SK-N-SH treated with all-trans-retinoic acid at 6 μM for 48 hours (cell line): ENCODE results near the gene SGTA.

Source experiments
- BACH2 ChIP-seq: fragments of 250-450 bp; sonication (Bioruptor Pico); IDR thresholded peaks from 2 replicates; pipeline ENCODE4 v1.9.0; 2021; ENCODE audit warnings: mild to moderate bottlenecking, borderline replicate concordance
- CREB5 ChIP-seq: fragments of 250-450 bp; sonication (Bioruptor Pico); IDR thresholded peaks from 2 replicates; pipeline ENCODE4 v1.5.1; 2020; ENCODE audit warnings: low read depth, mild to moderate bottlenecking, moderate library complexity
- CSDC2 ChIP-seq: fragments of 250-450 bp; sonication (Bioruptor Pico); IDR thresholded peaks from 2 replicates; pipeline ENCODE4 v1.5.0; 2020; ENCODE audit warnings: mild to moderate bottlenecking, moderate library complexity
- ISL1 ChIP-seq: fragments of 250-450 bp; sonication (Bioruptor Pico); IDR thresholded peaks from 2 replicates; pipeline ENCODE4 v2.1.2; 2022; ENCODE audit warnings: mild to moderate bottlenecking, moderate library complexity
- OSR1 ChIP-seq: fragments of 250-450 bp; sonication (Bioruptor Pico); IDR thresholded peaks from 2 replicates; pipeline ENCODE4 v1.8.0; 2022; ENCODE audit warnings: moderate library complexity, mild to moderate bottlenecking, inconsistent platforms
- PATZ1 ChIP-seq: fragments of 250-450 bp; sonication (Bioruptor Pico); IDR thresholded peaks from 2 replicates; pipeline ENCODE4 v1.8.0; 2020; ENCODE audit warnings: mild to moderate bottlenecking, moderate library complexity, borderline replicate concordance
- TSHZ2 ChIP-seq: fragments of 250-450 bp; sonication (Bioruptor Pico); IDR thresholded peaks from 2 replicates; pipeline ENCODE4 v1.5.0; 2020; ENCODE audit warnings: mild to moderate bottlenecking, moderate library complexity

GRCh38 chr19:2812414-2813234 is 29.6 kb upstream of the SGTA start:
- no peak for TF ChIP-seq BACH2
- TF ChIP-seq PATZ1 = no peak
- TF ChIP-seq TSHZ2 (CRISPR knock-in tag) = no peak
- no peak for TF ChIP-seq CSDC2
- no peak for TF ChIP-seq ISL1 (CRISPR knock-in tag)
- no peak for TF ChIP-seq OSR1 (CRISPR knock-in tag)
- no peak for TF ChIP-seq CREB5 (CRISPR knock-in tag)
